Bronchus fibroblast of lung (primary cell): ENCODE measurements around the gene LCMT2. TPM values are rescaled to one million over a fixed set of nuclear protein-coding genes. Genes with fewer than 3 reads are reported as not detected.

ENCODE experiments used
- total RNA-seq: library from RNA; depleted of rRNA; stranded (reverse); fragments of >200 nt; gene quantifications from 2 replicates; pipeline ENCODE4 v1.2.3, GENCODE V29; 2015

LCMT2 gene, protein sequence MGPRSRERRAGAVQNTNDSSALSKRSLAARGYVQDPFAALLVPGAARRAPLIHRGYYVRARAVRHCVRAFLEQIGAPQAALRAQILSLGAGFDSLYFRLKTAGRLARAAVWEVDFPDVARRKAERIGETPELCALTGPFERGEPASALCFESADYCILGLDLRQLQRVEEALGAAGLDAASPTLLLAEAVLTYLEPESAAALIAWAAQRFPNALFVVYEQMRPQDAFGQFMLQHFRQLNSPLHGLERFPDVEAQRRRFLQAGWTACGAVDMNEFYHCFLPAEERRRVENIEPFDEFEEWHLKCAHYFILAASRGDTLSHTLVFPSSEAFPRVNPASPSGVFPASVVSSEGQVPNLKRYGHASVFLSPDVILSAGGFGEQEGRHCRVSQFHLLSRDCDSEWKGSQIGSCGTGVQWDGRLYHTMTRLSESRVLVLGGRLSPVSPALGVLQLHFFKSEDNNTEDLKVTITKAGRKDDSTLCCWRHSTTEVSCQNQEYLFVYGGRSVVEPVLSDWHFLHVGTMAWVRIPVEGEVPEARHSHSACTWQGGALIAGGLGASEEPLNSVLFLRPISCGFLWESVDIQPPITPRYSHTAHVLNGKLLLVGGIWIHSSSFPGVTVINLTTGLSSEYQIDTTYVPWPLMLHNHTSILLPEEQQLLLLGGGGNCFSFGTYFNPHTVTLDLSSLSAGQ
- total RNA-seq, result 3.7 and 5.5 TPM in 2 replicates

GRCh38 chr15:43329960-43330779 is at the start of gene LCMT2:
Gene LCMT2 (minus strand): TSS chr15:43330573. CDS start chr15:43330489, 84 bp downstream.

DNA sequence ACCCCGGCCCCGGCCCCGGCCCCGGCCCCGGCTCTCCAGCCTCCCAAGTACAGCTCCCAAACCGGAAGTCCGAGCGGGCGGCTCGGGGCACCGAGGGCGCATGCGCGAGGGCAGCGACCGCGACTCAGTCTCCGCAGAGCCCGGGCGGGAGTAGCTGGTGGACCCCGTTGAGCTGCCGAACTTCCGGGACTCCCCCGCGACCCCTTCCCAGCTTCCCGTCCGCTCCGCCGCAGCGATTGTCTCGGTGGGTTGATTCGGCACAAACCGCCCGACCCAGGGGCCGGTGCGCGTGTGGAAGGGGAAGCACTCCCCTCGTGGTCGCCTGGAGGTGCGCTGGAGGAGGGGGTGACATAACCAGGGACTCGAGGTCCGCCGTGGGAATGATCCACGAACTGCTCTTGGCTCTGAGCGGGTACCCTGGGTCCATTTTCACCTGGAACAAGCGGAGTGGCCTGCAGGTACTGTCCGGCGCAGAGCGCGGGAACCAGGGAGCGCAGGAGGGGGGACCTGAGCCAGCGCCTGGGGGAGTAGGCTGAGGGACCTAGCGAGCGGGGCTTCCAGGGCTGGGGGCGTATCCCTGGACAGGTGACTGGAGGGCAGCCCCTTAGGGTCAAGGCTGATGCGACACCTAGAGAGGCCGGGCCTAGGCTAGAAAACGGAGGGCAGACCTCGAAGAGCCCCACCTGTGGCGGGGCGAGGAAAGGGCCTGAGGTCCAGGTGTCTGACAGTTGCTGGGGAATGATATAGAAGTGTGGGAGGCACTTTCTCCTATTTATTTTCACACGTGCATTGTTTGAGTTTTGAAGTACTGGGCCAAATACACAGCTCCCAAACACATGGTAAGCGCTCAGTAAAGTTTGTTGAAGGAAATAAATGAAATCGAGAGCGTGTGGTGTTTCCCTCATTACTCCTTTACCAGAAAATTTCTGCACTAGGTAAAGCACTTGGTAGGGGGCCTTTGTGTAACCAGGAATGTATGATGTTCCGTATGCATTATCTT is 40.9 kb upstream of the LCMT2 start, which contains the start of the genes TUBGCP4 and ZSCAN29:
Gene TUBGCP4, plus strand, starts transcription at position 127 of the 1,000 bp plus-strand sequence. Its CDS starts 254 bp downstream, at position 381.
Gene ZSCAN29, minus strand, starts transcription at position 69 of the 1,000 bp plus-strand sequence. CDS start 1,130 bp downstream, outside the sequence.

GRCh38 chr15:43302205-43302817 is 28.1 kb downstream of the LCMT2 start, which contains the start of gene TGM7:
Gene TGM7 (minus strand): TSS chr15:43302255.

Other genes with a start within 250 kb of the LCMT2 start
- 13.1 and 17.8 TPM in 2 replicates for gene UBR1, start 224.5 kb downstream of the LCMT2 start, total RNA-seq
- 12.2 and 17.7 TPM in 2 replicates for gene TMEM62, start 197.0 kb downstream of the LCMT2 start, total RNA-seq
- gene CCNDBP1, start 145.2 kb downstream of the LCMT2 start, total RNA-seq, result 47.7 and 57.2 TPM in 2 replicates
- not detected in 2 replicates for gene EPB42, start 109.6 kb downstream of the LCMT2 start, total RNA-seq
- gene TGM5, start 63.6 kb downstream of the LCMT2 start, total RNA-seq, result not detected in 2 replicates
- gene TGM7, start 28.3 kb downstream of the LCMT2 start, total RNA-seq, result not detected in 2 replicates
- gene ZSCAN29, start 40.5 kb upstream of the LCMT2 start, total RNA-seq, result 9.2 and 9.7 TPM in 2 replicates
- 13.3 and 15.0 TPM in 2 replicates for gene TUBGCP4, start 40.5 kb upstream of the LCMT2 start, total RNA-seq
- gene TP53BP1, start 162.6 kb upstream of the LCMT2 start, total RNA-seq, result 26.2 and 27.8 TPM in 2 replicates
- gene MAP1A, start 187.0 kb upstream of the LCMT2 start, total RNA-seq, result 16.5 and 18.7 TPM in 2 replicates